Small intestine (tissue), 7 donors: Measurements from ENCODE around the gene VIL1. TPM values are rescaled to one million over a fixed set of nuclear protein-coding genes. Genes with fewer than 3 reads are reported as not detected.
A peak's percentile ranks its signal among the peaks of the same experiment; 100 is the strongest.

Experiments used
- DNase-seq, 2 donors: peaks; one replicate each; pipeline versions ENCODE4 v3.0.0 to v3.0.0-alpha.2; 2013
- FAIRE-seq: peaks from 2 replicates; lab custom pipeline; 2012; peaks lifted over from hg19 to GRCh38; lab: Jason Lieb, UNC
- H3K27ac ChIP-seq, 3 donors: one replicate each; pipeline ENCODE4 v1.5.1; 2013; ENCODE audit warnings: low read length in 2 of 3, mild to moderate bottlenecking in 2 of 3, control low read depth in 1 of 3, inconsistent platforms in 1 of 3, low read depth in 1 of 3, moderate library complexity in 1 of 3
- H3K27me3 ChIP-seq, 3 donors: one replicate each; pipeline ENCODE4 v1.6.1; 2013; ENCODE audit warnings: low read length in 3 of 3, inconsistent platforms in 1 of 3; ENCODE audit not compliant: control insufficient read depth in 3 of 3, insufficient read depth in 3 of 3
- H3K36me3 ChIP-seq, 3 donors: one replicate each; pipeline ENCODE4 v1.6.1; 2013; ENCODE audit warnings: low read length in 3 of 3, inconsistent platforms in 1 of 3, low read depth in 1 of 3, mild to moderate bottlenecking in 1 of 3, moderate library complexity in 1 of 3; ENCODE audit not compliant: control insufficient read depth in 3 of 3, insufficient read depth in 2 of 3
- H3K4me1 ChIP-seq, 3 donors: one replicate each; pipeline ENCODE4 v1.6.1; 2013; ENCODE audit warnings: low read length in 2 of 3, inconsistent platforms in 1 of 3, low read depth in 1 of 3, mild to moderate bottlenecking in 1 of 3, moderate library complexity in 1 of 3; ENCODE audit not compliant: control insufficient read depth in 3 of 3, insufficient read depth in 2 of 3
- H3K4me3 ChIP-seq, 3 donors: one replicate each; pipeline ENCODE4 v1.5.1; 2013; ENCODE audit warnings: low read length in 3 of 3, control low read depth in 1 of 3, inconsistent platforms in 1 of 3, low read depth in 1 of 3, mild to moderate bottlenecking in 1 of 3, moderate library complexity in 1 of 3
- H3K9me3 ChIP-seq, 2 donors: one replicate each; pipeline ENCODE4 v1.6.1; 2013; ENCODE audit warnings: low read depth in 1 of 2, low read length in 1 of 2; ENCODE audit not compliant: control insufficient read depth in 2 of 2, insufficient read depth in 1 of 2
- WGBS, 3 donors: extraction: QIAGEN DNeasy Blood & Tissue Kit; methylation state at CpG; one replicate each; pipeline ENCODE4 v1.1.7; 2013; 5-methylcytosine and 5-hydroxymethylcytosine counted together
- polyA plus RNA-seq, 4 donors: library from polyadenylated mRNA; stranded (reverse) in 3 of 4; unstranded in 1 of 4; fragments of 200-250 nt in 3 of 4; fragments of 120-200 nt in 1 of 4; gene quantifications; one replicate each; pipeline versions ENCODE4 v1.2.1 to v1.2.3, GENCODE V29; 2013
- donor health status: healthy with polysubstance abuse.
- donor health status: control.
- donor health status: control.
- donor health status: Bipolar disorder and iron deficiency.
- donor health status: healthy.

Gene VIL1
- polyA plus RNA-seq, 4 donors, result 247 to 678 (median 313) TPM

GRCh38 chr2:218471036-218471435 is 52.1 kb downstream of the VIL1 start:
- Histone ChIP-seq H3K4me1 (peaks cover 0 to 2% (median 0%) of the 10 kb centered on the region in 3 donors), H3K4me3 (no peak overlapping the region), H3K27me3 (no peaks in the 10 kb centered on the region), H3K36me3 (peaks cover 0 to 26% (median 10%) of the 10 kb centered on the region in 3 donors), H3K27ac (no peak overlapping the region), H3K9me3 (no peaks in the 10 kb centered on the region)
- DNase-seq, result no peak
- 79 to 92% (median 85%) methylated on average over 2 of the region's 2 CpGs for WGBS, 3 donors
- no peak for FAIRE-seq

- H3K4me1 ChIP-seq, result peaks cover 0 to 2% (median 0%) of the 10 kb centered on the region in 3 donors
- H3K27ac ChIP-seq, result no peak overlapping the region
- H3K36me3 ChIP-seq, result peaks cover 0 to 29% (median 13%) of the 10 kb centered on the region in 3 donors
- 67 to 83% (median 78%) methylated on average over 5 of the region's 5 CpGs for WGBS, 3 donors
- FAIRE-seq (no peak), DNase-seq (no peak)
- H3K9me3 ChIP-seq, result no peaks in the 10 kb centered on the region
- no peak overlapping the region for H3K4me3 ChIP-seq
- H3K27me3 ChIP-seq, result no peaks in the 10 kb centered on the region
These were observed 53.1 kb downstream of the VIL1 start for GRCh38 chr2:218471982-218472381.

DNA sequence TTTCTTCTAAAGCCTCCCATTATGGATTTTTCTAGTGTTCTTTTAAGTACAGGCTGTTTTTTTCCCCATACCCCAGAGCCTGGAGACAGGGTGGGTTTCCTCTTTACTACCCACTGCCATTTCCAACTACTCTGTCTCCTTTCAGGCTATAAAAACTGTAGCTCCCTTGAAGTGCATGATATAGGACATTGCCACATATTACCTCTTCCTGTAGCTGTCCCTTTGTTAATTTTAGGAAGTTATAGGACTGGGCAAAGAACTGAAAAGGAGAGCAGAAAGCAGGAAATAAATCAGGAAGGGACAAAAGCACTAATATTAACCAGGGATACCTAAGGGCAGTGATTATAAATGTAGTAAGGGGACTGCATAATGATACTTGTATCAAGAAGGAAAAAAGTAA is 54.1 kb downstream of the VIL1 start:
- Histone ChIP-seq H3K36me3 (peaks cover 0 to 27% (median 13%) of the 10 kb centered on the region in 3 donors), H3K4me1 (peaks cover 0 to 2% (median 0%) of the 10 kb centered on the region in 3 donors), H3K27ac (no peak overlapping the region), H3K4me3 (no peak overlapping the region), H3K27me3 (no peaks in the 10 kb centered on the region), H3K9me3 (no peaks in the 10 kb centered on the region)
- no peak for DNase-seq
- FAIRE-seq, result no peak

DNA sequence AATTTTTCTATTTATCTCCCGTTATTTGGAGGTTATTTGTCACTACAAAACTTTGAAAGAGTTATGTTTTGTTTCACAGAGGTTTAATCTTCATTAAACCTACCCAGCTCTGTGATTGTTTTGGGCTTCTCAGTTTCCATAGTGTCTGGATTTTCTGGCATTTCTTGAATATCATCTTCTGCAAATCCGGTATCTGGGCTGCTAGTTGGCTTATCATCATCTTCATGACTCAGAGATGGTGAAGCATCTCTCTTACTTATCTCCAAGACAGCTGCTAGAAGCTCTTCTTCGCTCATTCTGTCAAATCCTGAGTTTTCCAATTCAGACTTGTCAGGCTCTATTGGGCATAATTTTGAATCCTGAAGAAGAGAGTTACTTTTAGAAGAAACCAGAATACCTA is 55.6 kb downstream of the VIL1 start:
- H3K27ac ChIP-seq, result no peak overlapping the region
- H3K36me3 ChIP-seq, result peaks cover 5 to 19% (median 15%) of the 10 kb centered on the region in 3 donors
- no peak for FAIRE-seq
- no peak for DNase-seq
- no peaks in the 10 kb centered on the region for H3K9me3 ChIP-seq
- H3K27me3 ChIP-seq, result no peaks in the 10 kb centered on the region
- H3K4me3 ChIP-seq, result no peak overlapping the region
- peaks cover 0 to 2% (median 0%) of the 10 kb centered on the region in 3 donors for H3K4me1 ChIP-seq
- WGBS, 3 donors, result 78 to 90% (median 84%) methylated on average over 3 of the region's 3 CpGs

GRCh38 chr2:218476676-218477075 is 57.8 kb downstream of the VIL1 start:
- no peaks in the 10 kb centered on the region for H3K4me1 ChIP-seq
- 54 to 71% (median 70%) methylated on average over 3 of the region's 3 CpGs for WGBS, 3 donors
- H3K27ac ChIP-seq, result peak overlapping the region in 1 of 3 donors; percentile 14

GRCh38 chr2:218477247-218477646 is 58.3 kb downstream of the VIL1 start:
- FAIRE-seq (no peak), DNase-seq (no peak)
- H3K4me1 ChIP-seq, result no peaks in the 10 kb centered on the region
- peaks cover 5 to 18% (median 18%) of the 10 kb centered on the region in 3 donors for H3K36me3 ChIP-seq
- H3K9me3 ChIP-seq, result no peaks in the 10 kb centered on the region
- H3K27me3 ChIP-seq, result no peaks in the 10 kb centered on the region
- H3K4me3 ChIP-seq, result no peak overlapping the region
- H3K27ac ChIP-seq, result no peak overlapping the region

More at GRCh38 chr2:218476676-218477075, 57.8 kb downstream of the VIL1 start:
- Histone ChIP-seq H3K36me3 (peaks cover 5 to 19% (median 19%) of the 10 kb centered on the region in 3 donors), H3K27me3 (no peaks in the 10 kb centered on the region), H3K4me3 (no peak overlapping the region), H3K9me3 (no peaks in the 10 kb centered on the region)
- FAIRE-seq (no peak), DNase-seq (no peak)

DNA sequence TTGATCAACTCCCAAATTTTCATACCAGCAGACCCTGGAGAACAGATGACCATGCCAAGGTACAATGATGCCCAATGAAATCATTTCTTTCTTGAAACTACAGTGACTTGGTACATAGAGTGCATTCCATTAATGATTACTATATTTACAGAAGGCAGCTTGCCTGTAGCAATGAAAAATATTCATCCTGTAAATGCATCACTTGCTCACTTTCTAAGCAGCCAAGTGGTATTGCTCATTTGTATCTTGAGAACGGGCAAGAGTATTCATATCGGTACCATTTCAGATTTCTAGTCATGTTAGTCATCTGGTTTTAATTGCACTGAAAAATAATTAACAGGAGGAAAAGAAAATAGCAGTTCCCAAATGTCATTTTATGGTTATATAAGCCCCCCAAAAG is 59.6 kb downstream of the VIL1 start:
- no peak for FAIRE-seq
- Histone ChIP-seq H3K36me3 (peaks cover 5 to 15% (median 14%) of the 10 kb centered on the region in 3 donors), H3K4me3 (no peak overlapping the region), H3K9me3 (no peaks in the 10 kb centered on the region), H3K27ac (no peak overlapping the region), H3K4me1 (no peaks in the 10 kb centered on the region), H3K27me3 (no peaks in the 10 kb centered on the region)
- WGBS, 3 donors, result 86 to 91% (median 86%) methylated on average over 2 of the region's 2 CpGs
- no peak for DNase-seq

GRCh38 chr2:218479595-218479994 is 60.7 kb downstream of the VIL1 start:
- H3K4me1 ChIP-seq, result no peaks in the 10 kb centered on the region
- 94 to 95% (median 94%) methylated on average over 2 of the region's 2 CpGs for WGBS, 3 donors
- no peaks in the 10 kb centered on the region for H3K27me3 ChIP-seq
- FAIRE-seq, result no peak
- no peaks in the 10 kb centered on the region for H3K9me3 ChIP-seq
- peaks cover 5 to 17% (median 12%) of the 10 kb centered on the region in 3 donors for H3K36me3 ChIP-seq
- no peak overlapping the region for H3K27ac ChIP-seq
- DNase-seq, result no peak
- H3K4me3 ChIP-seq, result no peak overlapping the region

DNA sequence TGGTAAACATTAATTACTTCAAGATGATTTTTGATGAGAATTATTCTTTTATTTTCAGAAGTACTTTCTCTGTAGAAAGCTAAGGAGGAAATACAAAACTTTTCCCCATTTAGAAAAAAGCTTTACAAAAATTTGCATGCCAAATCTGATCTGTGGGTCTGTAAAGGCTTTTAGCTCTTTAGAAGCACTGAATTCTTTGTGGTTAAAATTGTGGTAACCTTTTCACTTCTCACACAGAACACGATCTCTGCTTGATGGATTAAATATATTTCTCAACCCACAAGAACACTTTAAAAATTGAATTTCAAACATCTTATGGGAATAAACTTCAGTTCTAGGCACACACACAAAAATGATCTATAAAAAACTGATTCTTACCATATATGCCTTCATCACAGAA is 63.7 kb downstream of the VIL1 start:
- DNase-seq (no peak), FAIRE-seq (no peak)
- no peak overlapping the region for H3K27ac ChIP-seq
- no peaks in the 10 kb centered on the region for H3K4me1 ChIP-seq
- H3K36me3 ChIP-seq, result peaks cover 5 to 14% (median 8%) of the 10 kb centered on the region in 3 donors
- WGBS, 3 donors, result 39 to 74% (median 66%) methylated on average over 1 of the region's 1 CpG
- H3K9me3 ChIP-seq, result no peaks in the 10 kb centered on the region
- no peak overlapping the region for H3K4me3 ChIP-seq
- H3K27me3 ChIP-seq, result no peaks in the 10 kb centered on the region
